GM04504 (cell line): ENCODE results near the gene ZNF83.
"Not testable (repeated sequence)": the region's sequence is repeated elsewhere in the genome, so short reads cannot be mapped to it uniquely, and the experiment has no call there.

Experiments used
- DNase-seq: peaks from one replicate; pipeline ENCODE4 v3.0.0-alpha.2; 2012; ENCODE audit warnings: low read depth

ZNF83 gene

GRCh38 chr19:52637718-52638585 is at the start of gene ZNF83:
Gene ZNF83, minus strand, starts transcription at chr19:52638355.
- peak; percentile 91 for DNase-seq

- no peak for DNase-seq
Observed at GRCh38 chr19:52687684-52688083, 49.5 kb upstream of the ZNF83 start.

DNA sequence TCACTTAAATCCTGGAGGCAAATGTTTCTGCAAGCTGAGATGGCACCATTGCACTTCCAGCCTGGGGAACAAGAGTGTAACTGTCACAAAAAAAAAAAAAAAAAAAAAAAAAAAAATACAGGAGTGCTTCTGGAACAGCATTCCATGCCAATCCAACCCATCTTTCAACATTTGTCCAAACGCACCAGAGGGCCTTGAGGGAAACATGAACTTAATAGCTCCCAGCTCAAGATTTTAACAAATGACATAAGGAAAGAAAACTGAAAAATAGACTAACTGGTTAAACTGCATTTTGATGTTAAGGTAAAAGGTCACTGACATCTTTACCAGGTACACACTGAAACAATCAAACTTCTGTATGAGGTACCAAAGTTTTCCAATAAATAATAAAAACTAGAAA is 47.7 kb upstream of the ZNF83 start:
- no peak for DNase-seq

DNA sequence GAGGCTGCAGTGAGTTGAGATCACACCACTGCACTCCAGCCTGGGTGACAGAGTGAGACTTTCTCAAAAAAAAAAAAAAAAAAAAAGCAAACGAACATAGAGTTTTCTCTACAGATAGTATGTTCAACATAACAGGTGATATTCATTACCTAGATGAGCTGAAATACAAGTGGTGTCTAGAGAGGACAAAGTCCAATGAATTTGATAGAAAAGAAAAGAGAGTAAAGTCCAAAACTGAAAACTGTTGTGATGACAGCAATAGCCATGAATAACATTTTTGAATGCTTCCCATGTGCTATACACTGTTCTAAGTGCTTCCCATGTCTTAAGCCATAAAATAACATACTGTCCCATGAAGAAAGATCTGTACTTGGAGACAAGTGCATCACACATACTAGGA is 43.1 kb upstream of the ZNF83 start:
- not testable (repeated sequence) for DNase-seq

DNA sequence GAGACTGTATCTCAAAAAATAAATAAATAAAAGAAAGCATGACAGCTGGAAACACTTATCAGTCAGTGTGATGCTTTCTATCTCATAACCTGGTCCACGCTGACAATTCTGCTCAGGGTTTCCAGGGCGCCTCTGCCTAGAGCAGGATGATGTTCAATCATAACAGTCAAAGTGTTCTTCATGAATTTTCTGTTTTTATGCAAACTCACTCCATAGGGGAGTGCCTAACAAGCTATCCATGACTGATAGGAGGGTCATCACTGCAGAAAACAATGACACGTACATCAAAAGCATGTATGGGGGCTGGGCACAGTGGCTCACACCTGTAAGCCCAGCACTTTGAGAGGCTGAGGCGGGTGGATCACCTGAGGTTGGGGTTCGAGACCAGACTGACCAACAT is 41.4 kb upstream of the ZNF83 start:
- DNase-seq: no peak

GRCh38 chr19:52675239-52675638 is 37.1 kb upstream of the ZNF83 start:
- not testable (repeated sequence) for DNase-seq

DNA sequence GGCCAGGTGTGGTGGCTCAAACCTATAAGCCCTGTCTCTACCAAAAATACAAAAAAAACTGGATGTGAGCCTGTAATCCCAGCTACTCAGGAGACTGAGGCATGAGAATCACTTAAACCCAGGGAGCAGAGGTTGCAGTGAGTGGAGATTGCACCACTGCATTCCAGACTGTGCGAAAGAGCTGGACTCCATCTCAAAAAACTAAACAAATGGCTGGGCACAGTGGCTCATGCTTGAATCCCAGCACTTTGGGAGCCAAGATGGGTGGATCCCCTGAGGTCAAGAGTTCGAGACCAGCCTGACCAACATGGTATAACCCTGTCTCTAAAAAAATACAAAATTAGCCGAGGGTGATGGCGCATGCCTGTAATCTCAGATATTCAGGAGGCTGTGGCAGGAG is 34.9 kb upstream of the ZNF83 start:
- DNase-seq: no peak

DNA sequence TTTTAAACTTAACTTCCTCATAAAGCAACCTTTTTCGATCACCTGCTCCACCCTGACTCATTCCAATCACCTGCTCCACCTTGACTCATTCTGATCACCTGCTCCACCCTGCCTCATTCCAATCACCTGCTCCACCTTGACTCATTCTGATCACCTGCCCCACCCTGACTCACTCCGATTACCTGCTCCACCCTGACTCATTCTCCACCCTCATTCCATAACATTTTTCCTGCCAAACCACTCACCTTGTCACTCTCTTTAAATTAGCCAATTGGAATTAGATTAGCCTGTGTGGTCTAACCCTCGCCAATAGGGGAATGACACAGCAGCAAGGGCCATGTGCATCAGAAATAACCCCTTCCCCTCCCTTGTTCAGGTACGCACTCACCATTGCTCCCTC is 31.9 kb upstream of the ZNF83 start:
- DNase-seq: no peak

- no peak for DNase-seq
Observed at GRCh38 chr19:52669586-52669985, 31.4 kb upstream of the ZNF83 start.

GRCh38 chr19:52667972-52668371 is 29.8 kb upstream of the ZNF83 start:
- no peak for DNase-seq

GRCh38 chr19:52666506-52666905 is 28.4 kb upstream of the ZNF83 start:
- DNase-seq: no peak

DNA sequence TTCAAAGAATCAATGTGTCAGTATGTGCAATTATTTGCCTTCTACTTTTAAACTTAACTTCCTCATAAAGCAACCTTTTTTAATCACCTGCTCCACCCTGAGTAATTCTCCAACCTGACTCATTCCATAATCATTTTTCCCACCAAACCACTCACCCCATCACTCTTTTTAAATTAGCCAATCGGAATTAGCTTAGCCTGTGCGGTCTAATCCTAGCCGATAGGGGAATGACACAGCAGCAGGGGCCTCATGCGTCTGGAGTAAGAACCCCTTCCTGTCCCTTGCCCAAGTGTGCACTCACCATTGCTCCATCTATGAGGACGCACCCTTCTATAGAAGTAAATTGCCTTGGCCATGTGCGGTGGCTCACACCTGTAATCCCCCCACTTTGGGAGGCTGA is 27.4 kb upstream of the ZNF83 start:
- DNase-seq: no peak

DNA sequence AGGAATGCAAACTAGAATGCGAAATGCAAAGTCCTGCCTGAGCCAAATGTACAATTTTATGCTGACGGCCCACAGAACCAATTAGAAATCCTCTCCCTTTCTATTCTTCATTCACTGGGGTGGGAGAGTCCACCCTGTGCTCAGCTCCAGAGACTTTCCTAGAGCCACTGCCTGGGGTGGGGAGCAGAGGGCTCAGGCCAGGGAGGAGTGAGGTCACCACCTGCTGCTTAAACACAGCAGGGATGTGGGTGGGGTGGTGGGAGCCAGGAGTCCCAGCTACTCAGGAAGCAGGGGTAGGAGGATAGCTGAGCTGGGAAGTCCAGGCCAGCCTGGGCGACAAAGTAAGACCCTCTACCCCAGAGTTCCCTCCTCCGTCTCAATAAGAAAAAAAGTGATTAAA is 26.9 kb upstream of the ZNF83 start:
- no peak for DNase-seq

- no peak for DNase-seq
Observed at GRCh38 chr19:52664461-52664860, 26.3 kb upstream of the ZNF83 start.

- no peak for DNase-seq
Observed at GRCh38 chr19:52662631-52663030, 24.5 kb upstream of the ZNF83 start.

- no peak for DNase-seq
Observed at GRCh38 chr19:52660981-52661380, 22.8 kb upstream of the ZNF83 start.

- no peak for DNase-seq
Observed at GRCh38 chr19:52659013-52659412, 20.9 kb upstream of the ZNF83 start.

DNA sequence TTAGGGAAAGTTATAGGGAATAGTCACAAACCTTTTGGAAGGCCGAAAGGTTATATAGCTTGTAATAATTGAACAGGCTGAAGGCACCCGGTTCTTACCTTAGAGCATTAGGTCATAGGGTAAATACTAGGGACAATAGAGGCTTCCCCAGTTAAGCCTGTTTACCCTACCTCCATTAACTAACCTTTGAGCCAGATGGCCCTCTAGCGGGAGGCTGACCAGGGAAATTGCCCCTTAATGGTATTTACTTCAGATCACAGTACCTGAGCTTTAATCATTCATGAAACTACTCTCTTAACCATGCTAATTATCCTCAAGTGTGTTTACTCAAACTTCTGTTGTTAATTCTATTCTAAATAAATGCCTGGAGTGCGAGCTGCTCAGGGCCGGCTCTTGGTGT is 20.4 kb upstream of the ZNF83 start:
- no peak for DNase-seq

DNA sequence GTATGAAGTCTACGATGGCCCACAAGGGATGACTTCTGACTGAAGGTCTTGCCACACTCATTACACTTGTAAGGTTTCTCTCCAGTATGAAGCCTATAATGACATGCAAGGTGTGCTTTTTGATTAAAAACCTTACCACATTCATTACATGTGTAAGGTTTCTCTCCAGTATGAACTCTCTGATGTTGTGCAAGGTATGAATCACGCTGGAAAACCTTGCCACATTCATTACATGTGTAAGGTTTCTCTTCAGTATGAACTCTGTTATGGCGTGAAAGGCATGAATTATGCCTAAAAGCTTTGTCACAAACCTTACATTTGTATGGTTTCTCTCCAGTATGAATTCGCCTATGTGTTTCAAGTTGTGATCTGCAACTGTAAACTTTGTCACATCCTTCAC is 15.0 kb upstream of the ZNF83 start:
- no peak for DNase-seq

DNA sequence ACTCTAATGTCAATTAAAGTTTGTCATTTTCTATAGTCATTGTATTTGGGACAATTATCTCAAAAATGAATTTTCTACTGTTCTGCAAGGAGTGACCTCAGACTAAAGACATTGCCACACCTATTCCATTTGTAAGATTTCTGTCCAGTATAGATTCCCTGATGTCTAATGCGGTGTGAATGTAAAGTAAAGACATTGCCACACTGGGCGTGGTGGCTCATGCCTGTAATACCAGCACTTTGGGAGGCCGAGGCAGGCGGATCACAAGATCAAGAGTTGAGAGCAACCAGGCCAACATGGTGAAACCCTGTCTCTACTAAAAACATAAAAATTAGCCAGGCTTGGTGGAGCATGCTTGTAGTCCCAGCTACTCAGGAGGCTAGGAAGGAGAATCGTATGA is 13.8 kb upstream of the ZNF83 start:
- DNase-seq: no peak

- no peak for DNase-seq
Observed at GRCh38 chr19:52648336-52649016, 10.3 kb upstream of the ZNF83 start.

- no peak for DNase-seq
Observed at GRCh38 chr19:52646571-52647217, 8.5 kb upstream of the ZNF83 start.

DNA sequence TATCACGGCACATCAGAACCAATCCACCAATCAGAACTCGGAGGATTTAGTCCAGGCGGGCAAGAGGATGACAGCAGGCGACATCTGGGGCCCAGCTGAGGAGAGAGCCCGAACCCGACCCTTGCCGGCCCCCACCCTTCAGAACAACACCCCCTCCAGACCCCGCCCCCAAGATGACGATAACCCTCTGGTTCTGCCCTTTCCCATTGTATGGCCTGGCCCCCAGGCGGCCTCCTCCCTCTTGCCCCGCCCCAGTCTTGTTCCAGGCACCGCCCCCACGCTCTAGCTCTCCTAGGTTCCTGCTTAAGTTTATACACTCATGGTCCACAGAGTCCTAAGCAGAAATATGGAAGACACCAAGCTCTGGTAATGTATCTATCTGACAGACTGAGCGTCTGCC is 2.8 kb upstream of the ZNF83 start:
- no peak for DNase-seq
